Endodermal cell (in vitro differentiated cells): ENCODE data around the gene APBA1. TPM values are rescaled to one million over a fixed set of nuclear protein-coding genes. Genes with fewer than 3 reads are reported as not detected.

Experiments used
- DNase-seq: peaks from one replicate; pipeline ENCODE4 v3.0.0-alpha.2; 2017
- H3K27ac ChIP-seq: 2 replicates; pipeline ENCODE4 v1.5.1; 2013; ENCODE audit warnings: mild to moderate bottlenecking, low read depth, low read length, moderate library complexity
- H3K27me3 ChIP-seq: 2 replicates; pipeline ENCODE4 v1.6.1; 2013; ENCODE audit warnings: mild to moderate bottlenecking, low read length, moderate library complexity; ENCODE audit not compliant: insufficient read depth, control insufficient read depth, poor library complexity, severe bottlenecking
- H3K36me3 ChIP-seq: 2 replicates; pipeline ENCODE4 v1.7.0; 2013; ENCODE audit warnings: mild to moderate bottlenecking, low read length, moderate library complexity; ENCODE audit not compliant: control insufficient read depth, insufficient read depth
- H3K4me1 ChIP-seq: one replicate; pipeline ENCODE4 v1.7.0; 2013; ENCODE audit warnings: low read length; ENCODE audit not compliant: control insufficient read depth, insufficient read depth
- H3K4me3 ChIP-seq: 2 replicates; pipeline ENCODE4 v1.5.1; 2013; ENCODE audit warnings: mild to moderate bottlenecking, low read length, moderate library complexity
- H3K9ac ChIP-seq: 2 replicates; pipeline ENCODE4 v1.6.1; 2013; ENCODE audit warnings: mild to moderate bottlenecking, low read length, moderate library complexity; ENCODE audit not compliant: poor library complexity, severe bottlenecking; ENCODE audit errors: extremely low read depth
- H3K9me3 ChIP-seq: 2 replicates; pipeline ENCODE4 v1.6.1; 2013; ENCODE audit warnings: mild to moderate bottlenecking, low read length, moderate library complexity; ENCODE audit not compliant: control insufficient read depth
- H3K27ac Mint-ChIP-seq: 2 replicates; pipeline ENCODE4 v1.8.0; 2020; ENCODE audit warnings: mixed read lengths
- H3K27me3 Mint-ChIP-seq: 2 replicates; pipeline ENCODE4 v1.8.0; 2021; ENCODE audit warnings: mild to moderate bottlenecking, mixed read lengths; ENCODE audit not compliant: insufficient read depth
- H3K36me3 Mint-ChIP-seq: 2 replicates; pipeline ENCODE4 v1.8.0; 2020; ENCODE audit warnings: low read depth, mixed read lengths
- H3K4me1 Mint-ChIP-seq: 2 replicates; pipeline ENCODE4 v1.8.0; 2020; ENCODE audit warnings: mixed read lengths
- H3K4me3 Mint-ChIP-seq: 2 replicates; pipeline ENCODE4 v1.8.0; 2020; ENCODE audit warnings: mild to moderate bottlenecking, moderate library complexity, mixed read lengths
- H3K9me3 Mint-ChIP-seq: 2 replicates; pipeline ENCODE4 v1.8.0; 2020; ENCODE audit warnings: mild to moderate bottlenecking, mixed read lengths
- WGBS, 2 experiments: methylation state at CpG; one replicate each; pipeline versions ENCODE4 v1.1.5 to v1.1.7; 2013; ENCODE audit warnings: missing lambda C conversion rate in 2 of 2, mixed read lengths in 1 of 2; ENCODE audit not compliant: insufficient coverage in 1 of 2, insufficient read length in 1 of 2; 5-methylcytosine and 5-hydroxymethylcytosine counted together
- total RNA-seq, 2 donors: library from RNA; stranded (reverse); fragmentation: NEBNext Ultra II Directional in 1 of 2; extraction: Animal tissue kit (Norgen Biotek cat#: 25700) in 1 of 2; gene quantifications; 2 replicates in 1 of 2; 3 replicates in 1 of 2; pipeline ENCODE4 v1.2.1, GENCODE V29; 2021
- TF ChIP-seq, protein P1 (sequence below): fragments of 200-600 bp; sonication (generic); conservative IDR thresholded peaks from 2 replicates; pipeline ENCODE4 v1.5.0; 2021; ENCODE audit warnings: antibody characterized with exemption, mild to moderate bottlenecking

The APBA1 gene
- total RNA-seq, 2 donors from 2014 or later: 0.51 to 0.75 TPM

DNA sequence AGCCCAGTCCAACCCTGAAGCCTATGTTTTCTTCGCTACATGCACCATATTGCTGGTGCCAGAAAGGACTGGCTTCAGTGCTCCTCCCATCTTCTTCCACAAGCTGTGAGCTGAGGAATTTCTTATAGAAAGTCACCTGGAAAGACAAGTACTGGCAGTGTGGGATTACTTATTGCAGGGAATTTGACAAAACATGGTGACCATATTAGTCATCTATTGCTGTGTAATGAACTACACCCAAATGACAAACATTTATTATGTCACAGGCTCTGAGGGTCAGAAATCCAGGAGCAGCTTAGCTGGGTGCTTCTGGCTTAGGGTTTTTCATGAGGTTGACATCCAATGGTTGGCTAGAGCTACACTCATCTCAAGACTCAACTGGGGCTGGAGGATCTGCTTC is 271.7 kb downstream of the APBA1 start:
- 92 to 100% methylated on average over 1 of the region's 1 CpG for WGBS, 2 experiments
- no peak overlapping the region for H3K27ac ChIP-seq
- TF ChIP-seq, protein P1, sequence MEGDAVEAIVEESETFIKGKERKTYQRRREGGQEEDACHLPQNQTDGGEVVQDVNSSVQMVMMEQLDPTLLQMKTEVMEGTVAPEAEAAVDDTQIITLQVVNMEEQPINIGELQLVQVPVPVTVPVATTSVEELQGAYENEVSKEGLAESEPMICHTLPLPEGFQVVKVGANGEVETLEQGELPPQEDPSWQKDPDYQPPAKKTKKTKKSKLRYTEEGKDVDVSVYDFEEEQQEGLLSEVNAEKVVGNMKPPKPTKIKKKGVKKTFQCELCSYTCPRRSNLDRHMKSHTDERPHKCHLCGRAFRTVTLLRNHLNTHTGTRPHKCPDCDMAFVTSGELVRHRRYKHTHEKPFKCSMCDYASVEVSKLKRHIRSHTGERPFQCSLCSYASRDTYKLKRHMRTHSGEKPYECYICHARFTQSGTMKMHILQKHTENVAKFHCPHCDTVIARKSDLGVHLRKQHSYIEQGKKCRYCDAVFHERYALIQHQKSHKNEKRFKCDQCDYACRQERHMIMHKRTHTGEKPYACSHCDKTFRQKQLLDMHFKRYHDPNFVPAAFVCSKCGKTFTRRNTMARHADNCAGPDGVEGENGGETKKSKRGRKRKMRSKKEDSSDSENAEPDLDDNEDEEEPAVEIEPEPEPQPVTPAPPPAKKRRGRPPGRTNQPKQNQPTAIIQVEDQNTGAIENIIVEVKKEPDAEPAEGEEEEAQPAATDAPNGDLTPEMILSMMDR: no peak
- peaks cover 10% of the 10 kb centered on the region for H3K36me3 Mint-ChIP-seq
- no peaks in the 10 kb centered on the region for H3K4me1 ChIP-seq
- H3K27me3 Mint-ChIP-seq: no peaks in the 10 kb centered on the region
- peaks cover 22% of the 10 kb centered on the region for H3K9me3 ChIP-seq
- H3K36me3 ChIP-seq: no peaks in the 10 kb centered on the region
- no peak for DNase-seq
- H3K9ac ChIP-seq: no peak overlapping the region
- no peak overlapping the region for H3K4me3 Mint-ChIP-seq
- no peak overlapping the region for H3K27ac Mint-ChIP-seq
- H3K4me3 ChIP-seq: no peak overlapping the region
- peaks cover 6% of the 10 kb centered on the region for H3K4me1 Mint-ChIP-seq
- no peaks in the 10 kb centered on the region for H3K27me3 ChIP-seq
- H3K9me3 Mint-ChIP-seq: peaks cover 19% of the 10 kb centered on the region

DNA sequence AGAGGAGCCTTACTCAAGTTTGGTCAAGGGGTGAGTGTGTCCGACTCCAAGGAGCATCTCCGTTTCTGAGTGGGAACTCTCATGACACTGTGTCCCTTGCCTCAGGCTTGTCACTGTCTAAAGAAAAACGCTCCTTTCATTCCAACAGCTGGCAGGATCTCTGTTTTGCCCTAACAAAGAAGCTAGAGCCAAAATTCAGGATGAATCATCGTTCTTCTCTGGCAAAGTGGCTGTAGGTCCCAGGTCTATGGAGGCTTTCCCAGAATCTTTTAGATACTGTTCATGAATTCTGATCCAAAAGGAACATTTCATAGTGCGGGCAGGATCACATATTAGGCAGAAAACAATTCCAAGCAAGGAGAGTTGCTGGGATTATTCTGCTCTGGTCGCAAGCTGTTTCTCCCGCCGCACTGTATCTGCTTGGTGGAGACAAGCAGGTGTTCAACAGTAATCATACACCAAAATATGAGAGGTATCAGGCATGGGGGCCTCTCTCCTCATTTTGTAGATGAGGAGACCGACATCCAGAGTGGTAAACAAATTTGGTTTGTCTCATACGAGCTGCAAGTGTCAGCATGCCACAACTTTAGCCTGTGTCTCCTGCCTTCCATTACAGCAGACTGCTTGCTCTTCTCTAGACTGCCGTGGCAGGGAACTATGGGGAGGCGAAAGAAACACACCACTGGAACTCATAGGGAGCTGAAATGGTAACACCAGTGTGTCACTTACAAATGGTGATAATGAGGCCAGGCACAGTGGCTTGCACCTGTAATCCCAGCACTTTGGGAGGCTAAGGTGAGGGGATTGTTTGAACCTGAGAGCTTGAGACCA is 274.6 kb downstream of the APBA1 start:
- 83 to 90% methylated on average over 11 to 12 of the region's 12 CpGs for WGBS, 2 experiments
- H3K27ac Mint-ChIP-seq: peak overlapping the region; percentile 52
- Histone ChIP-seq H3K4me1 (no peaks in the 10 kb centered on the region), H3K4me3 (no peak overlapping the region), H3K9me3 (peaks cover 22% of the 10 kb centered on the region), H3K9ac (no peak overlapping the region), H3K27ac (no peak overlapping the region), H3K36me3 (no peaks in the 10 kb centered on the region), H3K27me3 (no peaks in the 10 kb centered on the region)
- no peaks in the 10 kb centered on the region for H3K4me1 Mint-ChIP-seq
- no peak overlapping the region for H3K4me3 Mint-ChIP-seq
- H3K27me3 Mint-ChIP-seq: no peaks in the 10 kb centered on the region
- H3K9me3 Mint-ChIP-seq: peaks cover 19% of the 10 kb centered on the region
- TF ChIP-seq, protein P1: no peak
- DNase-seq: no peak
- H3K36me3 Mint-ChIP-seq: peaks cover 16% of the 10 kb centered on the region

- Histone ChIP-seq H3K4me3 (no peak overlapping the region), H3K9ac (no peak overlapping the region), H3K27ac (no peak overlapping the region), H3K4me1 (no peaks in the 10 kb centered on the region), H3K27me3 (no peaks in the 10 kb centered on the region), H3K9me3 (peaks cover 20% of the 10 kb centered on the region), H3K36me3 (no peaks in the 10 kb centered on the region)
- 89 to 95% methylated on average over 2 of the region's 2 CpGs for WGBS, 2 experiments
- TF ChIP-seq, protein P1: no peak
- H3K36me3 Mint-ChIP-seq: peaks cover 21% of the 10 kb centered on the region
- DNase-seq: no peak
- H3K4me1 Mint-ChIP-seq: no peaks in the 10 kb centered on the region
- peaks cover 13% of the 10 kb centered on the region for H3K9me3 Mint-ChIP-seq
- no peak overlapping the region for H3K4me3 Mint-ChIP-seq
- no peak overlapping the region for H3K27ac Mint-ChIP-seq
- H3K27me3 Mint-ChIP-seq: no peaks in the 10 kb centered on the region
Measured at GRCh38 chr9:69396759-69397158, 275.4 kb downstream of the APBA1 start.
